Glomerular visceral epithelial cell (primary cell): ENCODE results near the gene AP1B1.
"Not testable (repeated sequence)": the region's sequence is repeated elsewhere in the genome, so short reads cannot be mapped to it uniquely, and the experiment has no call there.

Source experiments
- DNase-seq: peaks from one replicate; pipeline ENCODE4 v3.0.0-alpha.2; 2016; ENCODE audit errors: extremely low spot score

AP1B1 gene

DNA sequence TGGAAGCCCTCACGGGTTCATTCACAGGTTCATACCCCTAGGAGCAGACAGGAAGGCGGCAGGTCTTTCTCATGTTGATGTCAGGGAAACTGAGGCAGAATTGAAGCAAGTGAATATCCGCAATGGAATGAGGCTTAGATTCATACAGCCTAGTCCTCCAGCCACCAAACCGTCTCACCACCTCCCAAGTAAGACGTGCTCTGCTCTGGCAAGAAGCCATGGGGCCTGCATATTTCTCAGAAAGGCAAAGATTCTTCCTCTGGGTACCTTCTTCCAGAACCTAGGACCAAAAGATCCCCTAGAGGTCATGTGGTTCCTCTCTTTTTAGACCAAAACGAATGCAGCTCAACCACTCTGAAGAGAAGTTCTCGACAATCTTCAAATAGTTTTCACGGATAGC lies 1.7 kb downstream of the AP1B1 start:
- no peak for DNase-seq

DNA sequence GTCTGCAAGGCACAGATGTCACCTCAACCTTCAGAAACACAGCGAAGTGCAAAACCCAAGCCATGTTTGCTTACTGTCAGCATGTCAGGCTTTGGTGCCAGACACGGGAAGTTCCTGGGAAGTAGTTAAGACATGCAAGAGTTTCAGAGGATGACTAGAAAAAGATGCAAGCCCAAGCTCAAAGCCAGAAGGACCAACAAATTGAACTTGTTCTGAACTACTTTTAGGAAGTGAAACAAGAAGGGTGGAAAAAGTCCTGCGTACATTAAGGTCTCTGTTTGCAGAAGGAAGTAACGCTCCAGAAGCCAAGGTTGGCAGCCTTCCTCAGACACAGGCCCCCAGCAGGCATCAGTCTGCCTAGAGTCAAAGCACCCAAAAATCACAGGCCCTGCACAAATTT lies 2.6 kb downstream of the AP1B1 start:
- DNase-seq = no peak

DNA sequence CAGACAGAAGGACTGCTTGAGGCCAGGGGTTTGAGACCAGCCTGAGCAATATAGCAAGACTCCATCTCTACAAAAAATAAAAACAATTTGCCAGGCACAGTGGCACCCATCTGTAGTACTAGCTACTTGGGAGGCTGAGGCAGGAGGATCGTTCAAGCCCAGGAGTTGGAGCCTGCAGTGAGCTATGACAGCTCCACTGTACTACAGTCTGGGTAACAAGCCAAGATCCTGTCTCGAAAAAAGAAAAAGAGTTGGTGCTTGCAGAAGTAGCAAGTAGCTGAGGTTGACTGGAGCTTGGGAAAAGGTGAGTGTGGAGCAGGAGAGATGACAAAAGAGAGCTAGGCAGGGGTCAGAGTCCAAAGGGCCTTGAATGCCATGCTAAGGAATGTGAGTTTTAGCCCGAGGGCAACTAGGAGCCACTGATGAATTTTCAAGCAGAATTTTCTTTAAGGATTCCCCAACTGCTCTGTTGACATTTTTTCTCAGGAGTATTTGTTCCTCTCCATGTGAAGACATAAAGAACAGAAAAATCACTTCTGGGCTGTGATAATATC lies 3.1 kb downstream of the AP1B1 start:
- no peak for DNase-seq

DNA sequence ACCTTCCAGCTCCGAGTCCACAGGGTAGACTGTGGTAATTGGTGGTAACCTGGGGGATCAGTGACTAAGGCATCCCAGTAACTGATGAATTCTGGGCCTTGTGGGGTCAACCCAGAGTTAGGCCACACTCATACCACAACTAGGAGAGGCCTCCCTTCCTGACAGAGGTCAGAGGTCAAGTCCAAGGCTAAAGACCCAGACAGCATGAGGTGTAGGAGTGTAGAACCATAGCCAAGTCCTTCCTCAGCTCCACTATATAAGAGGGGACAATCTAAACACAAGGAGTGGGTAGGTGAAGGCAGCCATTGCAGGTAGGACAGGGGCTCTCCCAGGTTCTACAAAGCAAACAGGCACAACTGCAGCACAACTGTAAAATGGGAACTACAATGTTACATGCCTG lies 4.6 kb downstream of the AP1B1 start:
- no peak for DNase-seq

DNA sequence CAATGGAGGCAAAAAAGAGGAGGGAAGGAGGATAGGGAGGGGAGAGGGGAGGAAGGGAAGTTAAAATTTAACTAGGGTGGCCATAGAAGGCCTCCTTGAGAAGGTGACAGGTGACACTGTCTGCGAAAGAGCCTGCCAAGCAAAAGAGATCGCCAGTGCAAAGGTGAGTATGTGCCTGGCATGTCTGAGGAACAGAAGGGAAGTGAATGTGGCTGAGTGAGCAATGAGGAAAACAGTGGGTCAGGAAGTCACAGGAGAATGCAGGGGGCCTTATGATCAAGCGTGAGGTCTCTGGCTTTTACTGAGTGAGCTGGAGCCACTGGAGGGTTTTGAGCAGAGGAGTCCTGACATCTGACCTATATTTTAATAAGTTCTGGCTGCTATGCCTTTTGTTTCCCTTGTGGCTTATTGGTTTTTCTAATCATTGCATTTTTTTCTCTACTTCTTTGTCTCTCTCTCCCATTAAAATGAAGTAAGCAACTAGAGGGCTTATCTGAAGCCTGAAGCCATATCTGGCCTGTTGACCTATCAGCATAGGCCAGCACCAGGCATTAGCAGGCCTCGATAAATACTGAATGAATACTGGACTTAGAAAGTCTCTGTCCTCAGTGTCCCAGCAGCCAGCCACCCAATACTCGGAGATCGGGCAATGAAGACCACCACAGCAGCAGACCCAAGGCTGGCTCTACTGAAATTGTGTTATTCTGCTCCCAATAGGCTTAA lies 5.6 kb downstream of the AP1B1 start:
- peak; percentile 27 for DNase-seq

DNA sequence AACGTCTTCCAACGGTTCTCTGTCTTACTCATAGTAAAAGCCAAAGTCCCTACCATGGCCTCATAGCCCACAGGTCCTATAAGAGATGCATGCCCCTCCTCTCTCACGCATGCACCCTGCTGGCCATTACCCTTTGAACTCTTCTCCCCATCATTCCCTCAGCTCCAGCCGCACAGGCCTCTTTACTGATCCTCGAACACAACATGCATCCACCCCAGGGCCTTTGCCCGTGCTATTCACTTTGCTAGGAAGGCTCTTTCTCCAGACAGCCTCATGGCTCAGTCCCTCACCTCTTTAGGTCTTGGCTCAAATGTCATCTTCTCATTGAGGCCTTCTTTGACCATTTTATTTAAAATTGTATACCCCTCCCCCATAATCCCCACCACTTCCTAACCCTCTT lies 7.5 kb downstream of the AP1B1 start:
- no peak for DNase-seq

DNA sequence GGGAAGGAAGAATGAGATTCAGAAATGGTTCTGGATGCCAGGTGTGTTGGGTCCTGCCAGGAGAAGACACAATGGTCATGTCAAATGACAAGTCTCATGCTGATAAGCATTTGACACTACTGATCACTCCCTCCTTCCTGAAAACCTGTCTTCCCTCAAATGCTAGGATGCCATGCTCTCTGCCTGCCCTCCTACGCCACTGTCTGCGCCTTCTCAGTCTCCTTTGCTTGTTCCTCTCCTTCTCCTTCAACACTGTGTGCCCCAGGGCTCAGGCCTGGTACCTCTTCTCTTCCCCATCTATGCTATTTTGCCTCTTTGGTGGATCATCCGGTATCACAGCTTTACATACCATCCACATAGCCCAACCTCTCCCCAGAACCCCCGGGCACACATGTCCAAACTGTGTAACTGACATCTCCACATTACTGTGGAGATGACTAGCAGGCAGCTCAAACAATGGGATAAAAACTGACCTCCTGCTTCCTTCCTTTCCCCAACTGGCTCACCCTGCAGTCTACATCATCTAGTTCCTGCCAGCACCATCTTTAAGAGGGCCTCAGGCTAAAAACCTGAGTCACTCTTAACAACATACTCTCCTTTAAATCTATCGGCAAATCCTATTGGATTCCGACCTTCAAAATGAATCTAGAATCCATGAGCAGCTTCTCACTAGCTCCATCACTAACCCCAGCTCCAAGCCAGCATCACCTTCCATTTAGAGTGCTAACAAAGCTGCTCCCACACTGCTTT lies 8.2 kb downstream of the AP1B1 start:
- DNase-seq = no peak

DNA sequence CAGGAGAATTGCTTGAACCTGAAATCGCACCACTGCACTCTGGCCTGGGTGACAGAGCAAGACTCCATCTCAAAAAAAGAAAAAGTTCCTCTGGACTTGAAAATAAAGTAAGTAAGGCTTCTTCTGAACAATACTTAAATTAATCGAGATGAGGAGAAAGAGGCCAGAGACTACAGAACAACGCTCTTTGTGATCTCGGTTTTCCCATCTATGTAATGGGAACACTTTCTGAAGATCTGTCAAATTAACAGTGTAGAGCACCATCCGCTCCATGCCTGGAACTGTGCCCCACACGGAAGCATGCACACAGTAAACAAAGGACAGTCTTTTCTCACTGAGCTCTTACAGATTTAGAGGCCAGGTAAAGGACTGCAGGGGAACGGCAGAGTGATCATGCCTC lies 9.1 kb downstream of the AP1B1 start:
- no peak for DNase-seq

DNA sequence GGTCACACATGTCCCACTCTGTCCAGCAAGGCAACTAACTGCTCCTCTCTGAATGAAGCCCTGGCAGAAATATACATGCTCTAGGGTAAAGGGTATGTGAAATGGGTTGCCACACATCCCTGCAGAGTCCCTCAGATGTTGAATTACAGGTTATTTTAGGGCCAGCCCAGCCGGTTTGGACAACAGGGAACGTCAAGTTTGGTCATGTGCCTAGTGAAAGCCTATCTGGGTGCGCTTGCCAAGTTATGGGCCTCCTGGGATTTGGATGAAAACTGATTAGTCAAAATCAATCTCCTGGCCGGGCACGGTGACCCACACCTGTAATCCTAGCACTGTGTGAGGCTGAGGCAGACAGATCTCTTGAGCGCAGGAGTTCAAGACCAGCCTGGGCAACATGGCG lies 10.4 kb downstream of the AP1B1 start:
- no peak for DNase-seq

DNA sequence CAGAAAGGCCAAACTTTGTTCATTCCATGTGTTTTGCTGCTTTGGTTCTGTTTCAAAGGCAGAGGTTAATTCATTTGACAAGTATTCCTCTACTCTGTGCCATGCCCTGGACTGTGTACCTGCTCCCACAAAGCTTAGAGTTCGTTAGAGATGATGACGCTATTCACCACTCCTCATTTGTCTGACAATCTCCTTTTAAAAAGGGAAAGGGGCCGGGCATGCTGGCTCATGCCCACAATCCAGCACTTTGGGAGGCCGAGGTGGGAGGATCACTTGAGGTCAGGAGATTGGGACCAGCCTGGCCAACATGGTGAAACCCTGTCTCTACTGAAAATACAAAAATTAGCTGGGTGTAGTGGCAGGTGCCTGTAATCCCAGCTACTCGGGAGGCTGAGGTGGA lies 11.7 kb downstream of the AP1B1 start:
- DNase-seq = not testable (repeated sequence)

DNA sequence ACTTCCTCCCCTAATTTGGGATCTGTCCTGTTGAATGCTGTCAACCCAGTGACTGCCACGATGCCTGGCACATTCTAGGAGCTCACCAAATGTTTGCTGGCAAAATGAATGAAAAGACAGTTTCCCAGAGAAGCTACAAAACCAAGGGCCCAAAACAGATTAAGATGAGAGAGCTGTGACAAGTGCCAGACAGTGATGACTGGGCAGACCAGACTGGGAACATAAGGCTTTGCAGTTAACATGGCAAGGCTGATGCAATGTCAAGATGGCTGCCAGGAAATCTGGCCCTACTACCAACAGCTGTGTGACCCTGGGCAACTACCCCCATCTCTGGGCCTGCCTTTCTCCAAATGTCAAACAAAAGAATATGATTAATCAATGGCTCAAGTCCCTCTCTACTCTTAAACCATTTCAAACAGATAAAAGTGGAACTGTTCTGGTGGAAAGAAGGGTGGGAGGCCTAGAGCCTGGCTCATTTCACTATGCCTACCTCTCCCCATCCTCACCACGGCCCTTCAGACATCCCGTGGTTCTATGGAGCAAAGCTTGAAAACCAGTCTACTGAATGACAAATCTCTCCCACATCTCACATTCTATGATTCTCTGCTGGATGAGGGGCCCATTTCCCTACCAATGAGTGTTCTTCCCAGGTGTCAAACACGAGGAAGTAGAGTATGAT lies 12.8 kb downstream of the AP1B1 start:
- no peak for DNase-seq

DNA sequence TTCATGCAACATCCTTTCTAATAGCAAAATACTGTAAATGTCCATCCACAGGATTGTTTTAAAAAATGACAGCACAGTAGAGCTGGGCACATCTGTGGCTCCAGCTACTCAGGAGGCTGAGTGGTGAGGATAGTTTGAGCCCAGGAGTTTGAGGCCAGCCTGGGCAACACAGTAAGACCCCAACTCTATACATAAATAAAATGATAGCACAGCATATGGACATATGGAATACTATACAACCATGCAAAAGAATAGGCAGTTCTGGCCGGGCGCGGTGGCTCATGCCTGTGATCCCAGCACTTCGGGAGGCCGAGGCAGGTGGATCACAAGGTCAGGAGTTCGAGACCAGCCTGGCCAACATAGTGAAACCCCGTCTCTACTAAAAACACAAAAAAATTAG lies 13.6 kb downstream of the AP1B1 start:
- DNase-seq = not testable (repeated sequence)

DNA sequence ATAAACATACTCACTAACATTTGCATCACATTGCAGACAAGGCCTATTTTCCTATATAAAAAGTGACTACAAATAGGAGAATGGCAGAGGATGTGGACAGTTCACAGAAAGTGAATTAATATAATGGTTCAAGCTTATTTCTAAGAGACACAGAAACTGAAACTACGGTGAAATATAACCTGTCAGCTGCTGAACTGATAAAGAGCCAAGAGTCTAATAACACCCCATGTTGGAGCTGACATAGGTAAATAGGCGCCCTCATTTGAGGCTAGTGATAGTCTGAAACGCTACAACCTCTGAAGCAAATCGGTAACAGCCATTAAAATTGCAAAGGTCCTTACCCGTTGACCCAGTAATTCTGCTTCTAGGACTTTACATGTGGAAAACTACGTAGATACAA lies 14.0 kb downstream of the AP1B1 start:
- DNase-seq = no peak

DNA sequence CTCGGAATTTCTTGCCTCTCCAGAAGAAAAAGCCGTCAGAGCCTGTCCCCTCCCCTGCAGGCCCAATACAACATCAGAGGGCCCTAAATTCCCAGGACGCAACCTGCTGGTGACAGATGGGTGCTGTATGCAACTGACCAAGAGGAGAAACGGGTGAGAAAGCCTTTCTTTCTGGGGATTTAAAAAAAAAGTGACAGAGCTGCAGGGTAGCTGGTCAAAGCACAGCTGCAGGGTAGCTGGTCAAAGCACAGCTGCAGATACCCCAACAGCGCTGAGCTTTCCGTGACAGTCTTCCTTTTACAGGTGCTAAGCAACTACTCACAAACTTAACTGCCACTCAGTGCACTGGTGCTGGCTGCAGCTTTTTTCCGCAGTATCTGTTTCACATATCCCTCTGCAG lies 17.8 kb downstream of the AP1B1 start:
- DNase-seq = no peak

DNA sequence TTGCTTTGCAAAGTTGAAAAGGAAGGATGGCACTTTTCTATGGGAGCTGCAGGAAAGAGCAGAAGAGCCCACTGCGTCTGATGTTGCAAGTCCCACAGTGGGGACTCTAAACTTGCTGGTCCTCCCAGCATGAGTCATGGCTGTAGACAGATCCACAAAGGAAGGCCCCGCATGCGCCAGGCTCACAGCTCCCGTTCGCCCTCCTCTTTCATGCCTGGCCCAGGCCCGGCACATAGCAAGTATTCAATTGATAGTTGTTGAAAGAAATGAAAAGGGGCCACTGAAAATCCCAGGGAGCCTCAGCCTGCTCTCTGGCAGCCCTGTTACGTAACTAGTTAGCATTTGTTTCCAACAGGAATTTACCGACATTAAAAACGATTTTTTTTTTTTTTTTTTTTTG lies 18.9 kb downstream of the AP1B1 start:
- DNase-seq = no peak

DNA sequence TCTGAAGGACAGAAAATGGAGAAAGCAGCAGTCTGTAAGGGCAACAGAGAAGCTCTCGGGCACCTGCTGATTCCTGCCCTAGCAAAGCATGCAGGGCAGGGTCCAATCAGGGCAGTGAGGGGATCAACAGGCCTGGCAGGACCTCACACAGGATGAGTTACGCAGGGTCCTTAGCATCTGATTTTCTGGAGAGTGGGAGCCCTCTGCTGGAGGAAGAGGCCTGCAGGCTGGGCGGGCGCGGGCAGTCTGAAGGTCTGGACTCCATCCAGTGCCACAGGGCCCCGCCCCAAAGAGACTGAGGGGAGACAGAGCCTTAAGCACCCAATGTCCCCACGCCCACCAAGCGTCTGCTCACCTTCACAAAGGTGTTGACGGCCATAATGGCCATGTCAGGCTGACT lies 28.9 kb downstream of the AP1B1 start:
- peak; percentile 44 for DNase-seq

DNA sequence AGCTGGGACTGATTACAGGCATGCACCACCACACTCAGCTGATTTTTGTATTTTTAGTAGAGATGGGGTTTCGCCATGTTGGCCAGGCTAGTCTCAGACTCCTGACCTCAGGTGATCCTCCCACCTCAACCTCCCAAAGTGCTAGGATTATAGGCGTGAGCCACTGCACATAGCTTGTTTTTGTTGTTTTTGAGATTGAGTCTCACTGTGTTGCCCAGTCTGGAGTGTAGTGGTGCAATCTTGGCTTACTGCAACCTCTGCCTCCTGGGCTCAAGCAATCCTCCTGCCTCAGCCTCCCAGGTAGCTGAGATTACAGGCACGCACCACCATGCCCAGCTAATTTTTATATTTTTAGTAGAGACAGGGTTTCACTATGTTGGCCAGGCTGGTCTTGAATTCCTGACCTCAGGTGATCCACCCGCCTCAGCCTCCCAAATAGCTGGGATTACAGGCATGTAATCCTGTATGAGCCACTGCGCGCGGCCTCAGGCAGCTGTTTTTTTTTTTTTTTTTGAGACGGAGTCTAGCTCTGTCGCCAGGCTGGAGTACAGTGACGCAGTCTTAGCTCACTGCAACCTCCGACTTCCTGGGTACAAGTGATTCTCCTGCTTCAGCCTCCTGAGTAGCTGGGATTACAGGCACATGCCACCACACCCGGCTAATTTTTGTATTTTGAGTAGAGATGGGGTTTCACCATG lies 31.0 kb downstream of the AP1B1 start:
- not testable (repeated sequence) for DNase-seq

DNA sequence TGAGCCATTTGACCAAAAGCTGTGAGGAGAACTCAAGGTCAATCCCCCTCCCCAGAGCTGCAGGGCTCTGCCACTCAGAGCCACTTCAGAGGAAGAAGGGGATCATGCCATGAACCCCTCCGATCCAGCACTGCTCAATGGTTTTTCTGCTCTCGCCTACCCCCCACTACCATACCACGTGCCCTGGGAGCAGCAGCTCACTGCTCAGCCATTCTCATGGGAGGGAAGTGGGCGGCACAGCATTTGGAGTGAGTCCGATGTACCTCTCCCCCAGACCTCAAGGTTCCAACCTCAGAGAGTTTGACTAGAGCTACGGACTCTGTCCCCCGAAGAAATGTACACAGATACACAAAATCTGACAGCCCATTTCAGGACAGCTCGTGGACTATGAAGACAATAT lies 34.5 kb downstream of the AP1B1 start:
- DNase-seq = no peak

DNA sequence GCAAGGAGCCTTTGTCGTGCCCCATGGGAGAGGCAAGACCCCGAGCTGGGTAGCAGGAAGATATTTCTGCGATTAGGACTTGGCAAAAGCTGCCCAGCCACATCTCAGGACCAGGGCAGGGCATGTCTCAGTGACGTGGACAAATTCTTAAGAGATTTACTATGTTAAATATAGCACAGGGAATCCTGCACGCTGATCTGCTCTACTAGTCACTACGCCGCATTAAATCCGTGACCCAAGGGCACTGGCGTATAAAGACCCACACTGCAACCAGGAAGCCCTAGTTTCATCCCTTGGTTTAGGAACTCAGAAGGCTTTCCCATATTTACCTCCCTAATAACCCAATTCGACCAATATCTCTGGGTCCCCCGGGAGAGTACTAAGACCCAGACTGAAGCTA lies 35.1 kb downstream of the AP1B1 start:
- DNase-seq = no peak

DNA sequence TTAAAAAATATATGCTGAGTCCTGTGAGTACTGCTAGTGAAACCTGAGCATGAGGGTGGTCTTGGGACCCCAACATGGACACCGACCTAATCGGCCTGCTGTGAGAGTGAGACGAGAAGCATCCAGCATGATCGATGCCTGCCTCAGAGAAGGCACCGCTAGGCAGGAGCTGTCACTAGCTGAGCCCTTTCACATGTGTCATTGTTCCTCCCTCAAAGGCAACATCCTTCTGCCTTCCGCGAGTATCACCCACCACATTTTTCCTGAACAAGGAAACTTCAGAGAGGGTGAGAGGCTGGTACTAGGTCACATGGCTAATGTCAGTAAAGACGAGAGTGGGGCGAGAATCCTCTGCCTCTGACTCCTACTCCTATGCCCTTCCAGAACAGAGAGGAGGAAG lies 35.6 kb downstream of the AP1B1 start:
- no peak for DNase-seq

DNA sequence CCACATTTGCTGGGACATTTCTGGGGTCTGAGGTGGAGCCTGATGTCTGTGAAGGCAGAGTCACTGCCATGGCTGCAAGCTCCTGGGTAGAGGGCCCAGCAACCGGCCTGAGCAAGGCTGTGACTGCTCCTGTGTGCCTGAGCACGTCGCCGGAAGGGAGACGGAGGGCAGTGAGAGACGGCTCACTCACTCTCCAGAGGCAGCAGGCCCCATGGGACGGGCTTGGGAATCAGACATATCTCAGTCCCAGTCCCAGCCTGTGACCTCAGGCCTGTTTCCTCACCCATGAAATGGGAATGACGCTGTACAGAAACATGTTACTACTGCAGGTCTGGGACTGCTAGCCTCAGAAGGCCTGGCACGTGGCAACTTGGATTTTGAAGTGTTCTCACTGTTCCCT lies 36.5 kb downstream of the AP1B1 start:
- no peak for DNase-seq

DNA sequence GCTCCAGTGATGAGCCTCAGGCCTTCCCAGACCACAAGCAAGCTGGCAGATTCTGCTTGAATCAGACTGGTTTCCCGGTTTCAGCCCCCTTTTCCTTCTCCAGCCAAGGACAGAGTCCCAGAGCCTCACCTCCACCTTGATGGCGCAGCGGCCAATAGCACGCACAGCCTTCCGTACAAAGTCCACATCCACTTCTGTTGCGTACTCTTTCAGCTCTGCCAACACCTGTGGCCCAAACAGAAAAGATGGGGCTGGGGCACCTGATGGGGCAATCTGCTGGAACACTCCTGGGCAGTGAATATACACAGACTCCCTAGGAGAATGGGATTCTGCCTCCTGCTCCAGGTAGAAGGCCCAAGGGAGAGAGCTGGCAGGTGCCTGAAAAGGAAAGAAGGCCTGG lies 37.3 kb downstream of the AP1B1 start:
- no peak for DNase-seq
